GM10266 (cell line): ENCODE results near the gene SKP1.

ENCODE experiments used
- DNase-seq: peaks from one replicate; pipeline ENCODE4 v3.0.0; 2012; ENCODE audit errors: extremely low spot score
- TF ChIP-seq, protein P1 (sequence below): IDR thresholded peaks from 2 replicates; pipeline ENCODE4 v1.5.1; 2012; ENCODE audit warnings: mild to moderate bottlenecking, low read depth; ENCODE audit not compliant: control insufficient read depth, insufficient read depth; ENCODE audit errors: missing control alignments

Gene SKP1

DNA sequence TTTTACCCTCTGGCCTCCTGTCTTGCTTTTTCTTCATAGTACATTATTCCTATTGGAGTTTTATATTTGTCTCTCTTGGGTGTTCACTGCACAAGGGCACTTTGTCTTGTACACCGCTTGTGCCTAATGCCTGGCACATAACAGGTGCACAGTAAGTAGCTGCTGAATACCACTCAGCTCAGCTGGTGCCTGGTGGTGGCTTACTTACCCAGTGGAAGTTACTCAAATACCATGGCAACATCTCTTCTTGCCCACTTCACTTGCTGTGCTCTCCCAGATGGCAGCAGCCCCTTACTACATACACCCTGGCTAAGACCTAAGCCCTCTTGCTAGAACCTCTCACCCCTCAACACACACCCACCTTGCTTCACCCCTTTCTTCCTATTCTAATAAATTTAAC, 11.3 kb upstream of the SKP1 start:
- TF ChIP-seq, protein P1, sequence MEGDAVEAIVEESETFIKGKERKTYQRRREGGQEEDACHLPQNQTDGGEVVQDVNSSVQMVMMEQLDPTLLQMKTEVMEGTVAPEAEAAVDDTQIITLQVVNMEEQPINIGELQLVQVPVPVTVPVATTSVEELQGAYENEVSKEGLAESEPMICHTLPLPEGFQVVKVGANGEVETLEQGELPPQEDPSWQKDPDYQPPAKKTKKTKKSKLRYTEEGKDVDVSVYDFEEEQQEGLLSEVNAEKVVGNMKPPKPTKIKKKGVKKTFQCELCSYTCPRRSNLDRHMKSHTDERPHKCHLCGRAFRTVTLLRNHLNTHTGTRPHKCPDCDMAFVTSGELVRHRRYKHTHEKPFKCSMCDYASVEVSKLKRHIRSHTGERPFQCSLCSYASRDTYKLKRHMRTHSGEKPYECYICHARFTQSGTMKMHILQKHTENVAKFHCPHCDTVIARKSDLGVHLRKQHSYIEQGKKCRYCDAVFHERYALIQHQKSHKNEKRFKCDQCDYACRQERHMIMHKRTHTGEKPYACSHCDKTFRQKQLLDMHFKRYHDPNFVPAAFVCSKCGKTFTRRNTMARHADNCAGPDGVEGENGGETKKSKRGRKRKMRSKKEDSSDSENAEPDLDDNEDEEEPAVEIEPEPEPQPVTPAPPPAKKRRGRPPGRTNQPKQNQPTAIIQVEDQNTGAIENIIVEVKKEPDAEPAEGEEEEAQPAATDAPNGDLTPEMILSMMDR = no peak
- no peak for DNase-seq

GRCh38 chr5:134184155-134185135, 7.7 kb upstream of the SKP1 start:
- TF ChIP-seq, protein P1 = peak; percentile 88
- DNase-seq = peak; percentile 83

GRCh38 chr5:134183481-134183880, 6.7 kb upstream of the SKP1 start:
- no peak for DNase-seq
- TF ChIP-seq, protein P1 = no peak

- TF ChIP-seq, protein P1 = no peak
- no peak for DNase-seq
Measured at GRCh38 chr5:134178096-134178419, 1.3 kb upstream of the SKP1 start.

DNA sequence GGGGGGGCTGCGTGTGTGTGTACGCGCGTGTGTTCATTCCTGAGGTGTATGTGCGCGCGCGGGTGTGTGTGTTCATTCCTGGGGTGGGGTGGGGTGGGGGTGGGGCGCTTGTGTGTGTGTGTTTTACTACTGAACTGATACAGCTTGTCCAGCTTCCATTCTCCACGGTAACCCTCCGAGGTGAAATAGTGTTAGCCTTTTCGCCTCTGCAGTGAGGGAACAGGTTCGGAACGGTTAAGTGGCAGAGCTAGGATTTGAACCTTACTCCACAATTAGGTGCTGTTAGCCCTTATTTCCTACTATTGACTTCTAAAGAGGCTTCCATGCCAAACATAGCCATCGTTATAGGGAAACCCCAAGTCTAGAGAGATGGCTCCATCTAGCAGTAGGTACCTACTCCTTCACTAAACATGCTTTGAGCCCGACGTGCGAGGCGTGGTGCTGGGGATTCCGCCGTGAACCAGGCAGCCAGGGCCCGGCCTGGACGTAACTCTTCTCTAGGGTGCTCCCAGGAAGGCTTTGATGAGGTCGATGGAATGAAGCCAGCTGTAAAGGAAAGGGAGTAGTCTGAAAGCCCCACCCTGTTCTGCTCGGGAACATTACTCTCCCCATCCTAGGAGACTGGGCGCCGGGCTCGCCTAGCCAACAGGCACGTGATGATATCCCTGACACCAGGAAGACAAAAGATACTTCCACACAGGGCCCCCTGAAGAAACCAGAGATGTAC, 782 bp upstream of the SKP1 start:
- no peak for DNase-seq
- TF ChIP-seq, protein P1 = no peak

DNA sequence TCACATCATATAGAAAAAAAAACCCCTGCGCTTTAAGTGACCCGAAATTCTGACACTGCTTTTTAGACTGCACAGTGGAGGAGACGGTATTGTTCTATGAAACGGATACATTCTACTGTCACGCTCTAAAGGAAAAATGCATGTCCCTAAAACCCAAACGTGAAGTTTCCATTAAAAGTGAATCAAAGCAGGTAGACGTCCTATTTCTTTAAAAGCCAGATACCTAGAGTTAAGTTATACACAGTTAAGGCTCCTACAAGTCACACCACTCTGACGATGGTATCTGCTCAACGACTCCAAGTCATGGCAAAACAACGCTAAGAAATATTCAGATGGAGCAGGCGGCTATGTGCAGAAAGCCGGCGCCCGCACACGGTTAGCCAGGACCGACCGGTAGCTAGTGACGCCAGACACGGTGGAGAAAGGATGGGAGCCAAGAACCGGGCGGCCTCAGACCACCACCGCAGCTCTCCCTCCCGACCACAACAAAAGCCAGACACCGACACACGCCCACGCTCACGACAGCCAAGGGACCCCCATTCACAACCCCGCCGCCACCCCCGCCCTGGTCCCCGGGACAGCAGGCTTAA, 734 bp downstream of the SKP1 start:
- TF ChIP-seq, protein P1 = no peak
- peak; percentile 35 for DNase-seq
